ENCODE measurements around the gene CLCN5.

- TF ChIP-seq CTCF (IDR thresholded peaks at IDR 0.05) (no peak), POLR2A (IDR thresholded peaks at IDR 0.05) (no peak), POLR2AphosphoS5 (IDR thresholded peaks at IDR 0.05) (no peak)
Measured at GRCh38 chrX:49992853-49993252, 70.5 kb downstream of the CLCN5 start.

Data from breast epithelium (tissue), 3 donors.